ENCODE measurements around the gene KRTAP1-1.

The KRTAP1-1 gene

GRCh38 chr17:41076788-41077187, 35.5 kb upstream of the KRTAP1-1 start:
- H3K36me3 ChIP-seq (ENCODE audit: control insufficient read depth, low read length), result no peaks in the 10 kb centered on the region
- H3K79me2 ChIP-seq (ENCODE audit: control insufficient read depth, low read length), result no peaks in the 10 kb centered on the region
- H4K20me1 ChIP-seq (ENCODE audit: control insufficient read depth, insufficient read depth, low read depth, low read length), result no peaks in the 10 kb centered on the region
- no peak overlapping the region for H3K4me2 ChIP-seq (ENCODE audit: low read length)
- no peak overlapping the region for H3K4me3 ChIP-seq (ENCODE audit: low read length)
- H3F3A ChIP-seq (ENCODE audit: control insufficient read depth, insufficient read depth), result no peaks in the 10 kb centered on the region
- H3K27me3 ChIP-seq (ENCODE audit: control insufficient read depth, low read length), result peaks cover 5% of the 10 kb centered on the region; the same call in 1 of the 2 replicates
- H3K9me2 ChIP-seq (replicated peaks; ENCODE audit: control insufficient read depth, low read length), result no peaks in the 10 kb centered on the region
- H3K9me3 ChIP-seq (ENCODE audit: control insufficient read depth, insufficient read depth, low read length), result no peaks in the 10 kb centered on the region
- TF ChIP-seq EZH2phosphoT487 (IDR thresholded peaks at IDR 0.05; ENCODE audit: borderline replicate concordance, low read length), result no peak
- no peak for TF ChIP-seq CTCF (IDR thresholded peaks at IDR 0.05; ENCODE audit: low read depth, low read length, poor library complexity, severe bottlenecking)
- H3K4me1 ChIP-seq (ENCODE audit: control insufficient read depth, low read length), result no peaks in the 10 kb centered on the region
- H3K27ac ChIP-seq (ENCODE audit: low read depth, low read length), result no peak overlapping the region

DNA sequence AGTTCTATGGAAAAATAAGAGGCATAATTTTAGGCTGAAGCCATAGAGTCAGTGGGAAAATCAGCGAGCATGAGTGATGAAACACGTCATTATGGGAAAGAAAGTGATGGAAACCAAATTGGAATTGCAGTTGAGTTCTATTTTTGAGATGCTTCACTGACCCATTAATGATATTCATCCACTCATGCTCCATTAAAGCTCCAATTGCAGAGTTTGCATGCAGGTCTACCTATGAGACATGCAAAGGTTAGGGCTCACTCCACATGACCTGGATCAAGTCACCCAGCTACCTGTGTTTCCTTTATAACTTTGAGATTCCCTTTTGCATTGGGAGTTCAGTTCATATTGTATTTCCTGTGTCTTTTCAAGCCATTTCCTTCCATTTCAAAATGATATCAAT, 32.4 kb upstream of the KRTAP1-1 start:
- peaks cover 5% of the 10 kb centered on the region; the same call in 1 of the 2 replicates for H3K27me3 ChIP-seq (ENCODE audit: control insufficient read depth, low read length)
- no peak for TF ChIP-seq EZH2phosphoT487 (IDR thresholded peaks at IDR 0.05; ENCODE audit: borderline replicate concordance, low read length)
- TF ChIP-seq CTCF (IDR thresholded peaks at IDR 0.05; ENCODE audit: low read depth, low read length, poor library complexity, severe bottlenecking), result no peak
- no peak overlapping the region for H3K27ac ChIP-seq (ENCODE audit: low read depth, low read length)
- no peaks in the 10 kb centered on the region for H4K20me1 ChIP-seq (ENCODE audit: control insufficient read depth, insufficient read depth, low read depth, low read length)
- no peaks in the 10 kb centered on the region for H3K79me2 ChIP-seq (ENCODE audit: control insufficient read depth, low read length)
- no peaks in the 10 kb centered on the region for H3F3A ChIP-seq (ENCODE audit: control insufficient read depth, insufficient read depth)
- H3K4me2 ChIP-seq (ENCODE audit: low read length), result no peak overlapping the region
- H3K36me3 ChIP-seq (ENCODE audit: control insufficient read depth, low read length), result no peaks in the 10 kb centered on the region
- H3K9me3 ChIP-seq (ENCODE audit: control insufficient read depth, insufficient read depth, low read length), result no peaks in the 10 kb centered on the region
- no peaks in the 10 kb centered on the region for H3K4me1 ChIP-seq (ENCODE audit: control insufficient read depth, low read length)
- H3K9me2 ChIP-seq (replicated peaks; ENCODE audit: control insufficient read depth, low read length), result no peaks in the 10 kb centered on the region
- H3K4me3 ChIP-seq (ENCODE audit: low read length), result no peak overlapping the region

- H3F3A ChIP-seq (ENCODE audit: control insufficient read depth, insufficient read depth), result no peaks in the 10 kb centered on the region
- no peaks in the 10 kb centered on the region for H3K9me2 ChIP-seq (replicated peaks; ENCODE audit: control insufficient read depth, low read length)
- H3K4me2 ChIP-seq (ENCODE audit: low read length), result no peak overlapping the region
- no peaks in the 10 kb centered on the region for H3K9me3 ChIP-seq (ENCODE audit: control insufficient read depth, insufficient read depth, low read length)
- no peaks in the 10 kb centered on the region for H4K20me1 ChIP-seq (ENCODE audit: control insufficient read depth, insufficient read depth, low read depth, low read length)
- peaks cover 5% of the 10 kb centered on the region; the same call in 1 of the 2 replicates for H3K27me3 ChIP-seq (ENCODE audit: control insufficient read depth, low read length)
- no peak overlapping the region for H3K27ac ChIP-seq (ENCODE audit: low read depth, low read length)
- H3K79me2 ChIP-seq (ENCODE audit: control insufficient read depth, low read length), result no peaks in the 10 kb centered on the region
- TF ChIP-seq CTCF (IDR thresholded peaks at IDR 0.05; ENCODE audit: low read depth, low read length, poor library complexity, severe bottlenecking) (no peak), EZH2phosphoT487 (IDR thresholded peaks at IDR 0.05; ENCODE audit: borderline replicate concordance, low read length) (no peak)
- no peak overlapping the region for H3K4me3 ChIP-seq (ENCODE audit: low read length)
- no peaks in the 10 kb centered on the region for H3K36me3 ChIP-seq (ENCODE audit: control insufficient read depth, low read length)
- no peaks in the 10 kb centered on the region for H3K4me1 ChIP-seq (ENCODE audit: control insufficient read depth, low read length)
Measured at GRCh38 chr17:41071606-41072360, 30.5 kb upstream of the KRTAP1-1 start.
